Measurements from ENCODE around the gene MORN5.

The MORN5 gene

GRCh38 chr9:122125158-122125508 lies 34.6 kb upstream of the MORN5 start:
- Histone ChIP-seq H3K27me3 (ENCODE audit: control insufficient read depth in 1 of 2, insufficient read depth in 2 of 2, low read length in 2 of 2) (peaks cover 0 to 5% of the 10 kb centered on the region in 2 donors), H3K36me3 (ENCODE audit: control insufficient read depth in 2 of 2, insufficient read depth in 2 of 2, low read length in 2 of 2) (no peaks in the 10 kb centered on the region), H3K27ac (ENCODE audit: low read length) (no peak overlapping the region), H3K4me1 (ENCODE audit: control insufficient read depth, insufficient read depth, low read length) (peaks cover 18% of the 10 kb centered on the region), H3K4me3 (ENCODE audit: low read length in 2 of 2) (no peak overlapping the region), H3K9me3 (ENCODE audit: control insufficient read depth in 2 of 2, low read length in 2 of 2) (no peaks in the 10 kb centered on the region), H3K9ac (ENCODE audit: low read length in 2 of 2) (no peak overlapping the region)

DNA sequence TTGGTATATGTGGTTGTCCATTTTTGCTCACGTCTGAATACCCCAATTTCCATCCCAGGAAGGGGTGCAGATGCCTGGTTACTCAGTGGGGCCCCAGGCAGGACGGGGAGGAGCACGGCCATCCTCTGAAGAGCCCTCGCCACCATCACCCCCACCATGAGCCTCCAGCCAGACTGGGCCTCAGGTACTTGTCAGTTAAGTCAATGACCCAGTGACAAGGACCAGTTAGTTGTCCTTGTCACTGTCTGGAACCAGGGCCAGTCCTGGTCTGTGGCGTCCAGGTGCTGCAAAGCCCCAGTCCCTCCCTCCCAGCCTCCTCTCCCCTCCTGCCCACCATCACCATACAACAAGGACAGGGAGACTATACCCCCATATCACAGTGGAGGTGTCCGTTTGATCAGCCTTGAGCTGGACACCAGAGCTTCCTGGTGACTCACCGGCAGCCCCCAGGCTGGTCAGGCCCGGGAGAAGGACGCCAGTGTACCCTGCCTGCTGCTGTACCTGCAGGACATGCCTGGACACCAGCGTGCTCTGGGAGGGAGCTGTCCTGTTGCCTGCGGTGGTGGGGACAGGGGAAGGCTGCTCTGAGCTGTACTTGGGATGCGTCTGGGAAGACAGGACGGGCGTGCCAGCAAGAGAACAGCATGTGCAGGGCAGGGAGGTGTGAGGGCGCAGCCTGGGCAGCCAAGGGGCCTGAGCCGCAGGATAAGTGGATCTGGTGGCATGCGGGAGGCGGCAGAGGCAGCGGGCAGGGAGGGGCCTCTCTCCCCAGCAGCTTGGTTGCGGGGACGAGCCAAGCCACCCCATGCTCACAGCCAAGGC lies 34.0 kb upstream of the MORN5 start:
- Histone ChIP-seq H3K27ac (ENCODE audit: low read length) (no peak overlapping the region), H3K36me3 (ENCODE audit: control insufficient read depth in 2 of 2, insufficient read depth in 2 of 2, low read length in 2 of 2) (no peaks in the 10 kb centered on the region), H3K4me3 (ENCODE audit: low read length in 2 of 2) (peak overlapping the region; percentile 36 to 68)

GRCh38 chr9:122126331-122127261 lies 33.1 kb upstream of the MORN5 start:
- no peaks in the 10 kb centered on the region for H3K9me3 ChIP-seq (ENCODE audit: control insufficient read depth in 2 of 2, low read length in 2 of 2)
- H3K4me1 ChIP-seq (ENCODE audit: control insufficient read depth, insufficient read depth, low read length), result peaks cover 28% of the 10 kb centered on the region
- H3K27me3 ChIP-seq (ENCODE audit: control insufficient read depth in 1 of 2, insufficient read depth in 2 of 2, low read length in 2 of 2), result peaks cover 0 to 5% of the 10 kb centered on the region in 2 donors
- peak overlapping the region; percentile 39 to 47 for H3K9ac ChIP-seq (ENCODE audit: low read length in 2 of 2)
- no peaks in the 10 kb centered on the region for H3K36me3 ChIP-seq (ENCODE audit: control insufficient read depth in 2 of 2, insufficient read depth in 2 of 2, low read length in 2 of 2)
- H3K4me3 ChIP-seq (ENCODE audit: low read length in 2 of 2), result peak overlapping the region; percentile 36 to 68
- H3K27ac ChIP-seq (ENCODE audit: low read length), result no peak overlapping the region

More for the DNA sequence above, 34.0 kb upstream of the MORN5 start:
- Histone ChIP-seq H3K9ac (ENCODE audit: low read length in 2 of 2) (no peak overlapping the region), H3K27me3 (ENCODE audit: control insufficient read depth in 1 of 2, insufficient read depth in 2 of 2, low read length in 2 of 2) (peaks cover 0 to 5% of the 10 kb centered on the region in 2 donors), H3K9me3 (ENCODE audit: control insufficient read depth in 2 of 2, low read length in 2 of 2) (no peaks in the 10 kb centered on the region), H3K4me1 (ENCODE audit: control insufficient read depth, insufficient read depth, low read length) (peaks cover 20% of the 10 kb centered on the region)

- Histone ChIP-seq H3K9ac (ENCODE audit: low read length in 2 of 2) (no peak overlapping the region), H3K4me1 (ENCODE audit: control insufficient read depth, insufficient read depth, low read length) (peaks cover 34% of the 10 kb centered on the region), H3K9me3 (ENCODE audit: control insufficient read depth in 2 of 2, low read length in 2 of 2) (no peaks in the 10 kb centered on the region), H3K27me3 (ENCODE audit: control insufficient read depth in 1 of 2, insufficient read depth in 2 of 2, low read length in 2 of 2) (peaks cover 0 to 5% of the 10 kb centered on the region in 2 donors), H3K4me3 (ENCODE audit: low read length in 2 of 2) (no peak overlapping the region), H3K36me3 (ENCODE audit: control insufficient read depth in 2 of 2, insufficient read depth in 2 of 2, low read length in 2 of 2) (no peaks in the 10 kb centered on the region), H3K27ac (ENCODE audit: low read length) (no peak overlapping the region)
Measured at GRCh38 chr9:122127396-122127798, 32.3 kb upstream of the MORN5 start.

GRCh38 chr9:122128007-122128968 lies 31.4 kb upstream of the MORN5 start:
- H3K4me1 ChIP-seq (ENCODE audit: control insufficient read depth, insufficient read depth, low read length), result peaks cover 34% of the 10 kb centered on the region
- H3K27me3 ChIP-seq (ENCODE audit: control insufficient read depth in 1 of 2, insufficient read depth in 2 of 2, low read length in 2 of 2), result peaks cover 0 to 5% of the 10 kb centered on the region in 2 donors

GRCh38 chr9:122128969-122129343 lies 30.8 kb upstream of the MORN5 start:
- Histone ChIP-seq H3K9ac (ENCODE audit: low read length in 2 of 2) (no peak overlapping the region), H3K4me1 (ENCODE audit: control insufficient read depth, insufficient read depth, low read length) (peaks cover 34% of the 10 kb centered on the region), H3K27me3 (ENCODE audit: control insufficient read depth in 1 of 2, insufficient read depth in 2 of 2, low read length in 2 of 2) (peaks cover 0 to 5% of the 10 kb centered on the region in 2 donors), H3K9me3 (ENCODE audit: control insufficient read depth in 2 of 2, low read length in 2 of 2) (no peaks in the 10 kb centered on the region), H3K4me3 (ENCODE audit: low read length in 2 of 2) (no peak overlapping the region), H3K27ac (ENCODE audit: low read length) (no peak overlapping the region), H3K36me3 (ENCODE audit: control insufficient read depth in 2 of 2, insufficient read depth in 2 of 2, low read length in 2 of 2) (no peaks in the 10 kb centered on the region)

More at GRCh38 chr9:122128007-122128968, 31.4 kb upstream of the MORN5 start:
- no peak overlapping the region for H3K27ac ChIP-seq (ENCODE audit: low read length)
- no peak overlapping the region for H3K9ac ChIP-seq (ENCODE audit: low read length in 2 of 2)
- no peaks in the 10 kb centered on the region for H3K9me3 ChIP-seq (ENCODE audit: control insufficient read depth in 2 of 2, low read length in 2 of 2)
- H3K4me3 ChIP-seq (ENCODE audit: low read length in 2 of 2), result no peak overlapping the region
- H3K36me3 ChIP-seq (ENCODE audit: control insufficient read depth in 2 of 2, insufficient read depth in 2 of 2, low read length in 2 of 2), result no peaks in the 10 kb centered on the region

GRCh38 chr9:122129969-122130368 lies 29.7 kb upstream of the MORN5 start:
- Histone ChIP-seq H3K27me3 (ENCODE audit: control insufficient read depth in 1 of 2, insufficient read depth in 2 of 2, low read length in 2 of 2) (peaks cover 0 to 5% of the 10 kb centered on the region in 2 donors), H3K4me1 (ENCODE audit: control insufficient read depth, insufficient read depth, low read length) (peaks cover 33% of the 10 kb centered on the region), H3K4me3 (ENCODE audit: low read length in 2 of 2) (no peak overlapping the region), H3K36me3 (ENCODE audit: control insufficient read depth in 2 of 2, insufficient read depth in 2 of 2, low read length in 2 of 2) (no peaks in the 10 kb centered on the region), H3K9me3 (ENCODE audit: control insufficient read depth in 2 of 2, low read length in 2 of 2) (no peaks in the 10 kb centered on the region), H3K9ac (ENCODE audit: low read length in 2 of 2) (no peak overlapping the region), H3K27ac (ENCODE audit: low read length) (no peak overlapping the region)

DNA sequence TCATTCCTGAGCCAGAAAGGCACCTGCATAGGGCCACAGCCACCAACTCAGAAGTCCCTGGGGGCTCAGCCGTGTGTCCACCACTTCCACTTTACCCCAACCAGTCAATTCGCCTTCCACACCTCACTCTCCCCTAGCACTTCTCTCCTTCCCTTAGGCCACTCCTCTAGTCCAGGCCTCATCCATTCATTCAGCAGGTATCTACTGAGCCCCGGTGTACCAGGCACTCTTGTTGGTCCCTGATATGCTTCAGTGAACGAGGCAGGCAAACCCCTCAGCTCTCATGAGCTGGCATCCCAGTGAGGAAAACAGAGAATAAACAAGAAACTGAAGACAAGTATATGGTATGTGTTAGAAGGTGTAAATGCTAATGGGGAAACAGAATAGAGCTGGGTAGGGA lies 28.9 kb upstream of the MORN5 start:
- no peak overlapping the region for H3K4me3 ChIP-seq (ENCODE audit: low read length in 2 of 2)
- H3K4me1 ChIP-seq (ENCODE audit: control insufficient read depth, insufficient read depth, low read length), result peaks cover 26% of the 10 kb centered on the region
- no peak overlapping the region for H3K9ac ChIP-seq (ENCODE audit: low read length in 2 of 2)
- no peaks in the 10 kb centered on the region for H3K36me3 ChIP-seq (ENCODE audit: control insufficient read depth in 2 of 2, insufficient read depth in 2 of 2, low read length in 2 of 2)
- H3K27me3 ChIP-seq (ENCODE audit: control insufficient read depth in 1 of 2, insufficient read depth in 2 of 2, low read length in 2 of 2), result peaks cover 0 to 5% of the 10 kb centered on the region in 2 donors
- no peaks in the 10 kb centered on the region for H3K9me3 ChIP-seq (ENCODE audit: control insufficient read depth in 2 of 2, low read length in 2 of 2)
- H3K27ac ChIP-seq (ENCODE audit: low read length), result no peak overlapping the region

DNA sequence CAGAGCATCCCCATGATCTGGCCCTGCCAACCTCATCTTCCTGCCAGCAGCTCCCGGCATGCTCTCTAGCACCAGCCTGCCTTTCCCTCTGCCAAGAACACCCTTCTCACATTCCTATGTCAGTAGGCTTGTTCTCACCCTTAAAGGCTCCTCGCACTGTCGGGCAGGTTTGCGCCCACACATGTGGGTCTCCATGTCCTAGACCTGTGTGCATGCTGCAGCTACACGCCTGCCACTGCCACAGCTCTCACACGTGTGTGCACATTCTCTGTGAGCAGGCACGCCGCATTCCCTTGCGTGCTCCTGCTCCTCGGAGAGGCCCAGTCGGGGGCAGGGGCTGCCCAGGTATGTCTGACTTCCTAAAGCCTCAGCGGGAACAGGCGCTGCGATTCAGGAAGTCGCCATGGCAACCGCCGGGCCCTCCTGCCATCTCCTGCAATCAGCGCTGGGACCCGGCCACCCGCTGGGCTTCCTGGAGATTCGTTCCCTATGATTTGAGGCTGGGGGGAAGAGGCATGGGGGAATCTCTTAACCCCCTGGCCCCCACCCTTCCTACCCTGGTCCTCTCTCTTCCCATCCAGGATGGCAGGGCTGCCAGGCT lies 28.2 kb upstream of the MORN5 start:
- Histone ChIP-seq H3K4me1 (ENCODE audit: control insufficient read depth, insufficient read depth, low read length) (peaks cover 19% of the 10 kb centered on the region), H3K9me3 (ENCODE audit: control insufficient read depth in 2 of 2, low read length in 2 of 2) (no peaks in the 10 kb centered on the region), H3K27ac (ENCODE audit: low read length) (no peak overlapping the region), H3K4me3 (ENCODE audit: low read length in 2 of 2) (peak overlapping the region in 1 of 2 donors; percentile 4), H3K27me3 (ENCODE audit: control insufficient read depth in 1 of 2, insufficient read depth in 2 of 2, low read length in 2 of 2) (no peaks in the 10 kb centered on the region), H3K9ac (ENCODE audit: low read length in 2 of 2) (no peak overlapping the region), H3K36me3 (ENCODE audit: control insufficient read depth in 2 of 2, insufficient read depth in 2 of 2, low read length in 2 of 2) (no peaks in the 10 kb centered on the region)

- Histone ChIP-seq H3K4me3 (ENCODE audit: low read length in 2 of 2) (no peak overlapping the region), H3K27me3 (ENCODE audit: control insufficient read depth in 1 of 2, insufficient read depth in 2 of 2, low read length in 2 of 2) (no peaks in the 10 kb centered on the region), H3K36me3 (ENCODE audit: control insufficient read depth in 2 of 2, insufficient read depth in 2 of 2, low read length in 2 of 2) (no peaks in the 10 kb centered on the region), H3K9me3 (ENCODE audit: control insufficient read depth in 2 of 2, low read length in 2 of 2) (no peaks in the 10 kb centered on the region), H3K4me1 (ENCODE audit: control insufficient read depth, insufficient read depth, low read length) (peaks cover 16% of the 10 kb centered on the region), H3K27ac (ENCODE audit: low read length) (no peak overlapping the region), H3K9ac (ENCODE audit: low read length in 2 of 2) (no peak overlapping the region)
Measured at GRCh38 chr9:122132539-122132938, 27.2 kb upstream of the MORN5 start.

All from stomach smooth muscle (tissue), 2 donors.